Measurements from ENCODE around the gene SFI1.

The SFI1 gene

GRCh38 chr22:31630331-31631329 is 134.3 kb downstream of the SFI1 start:
- peak; percentile 57 to 85 (median 72) for DNase-seq (ENCODE audit: low read depth in 4 of 4, low spot score in 1 of 4)

- DNase-seq (ENCODE audit: low read depth in 4 of 4, low spot score in 1 of 4), result no peak
Measured at GRCh38 chr22:31631436-31631835, 135.1 kb downstream of the SFI1 start.

GRCh38 chr22:31635638-31636306 is 139.4 kb downstream of the SFI1 start:
- no peak for DNase-seq (ENCODE audit: low read depth in 4 of 4, low spot score in 1 of 4)

GRCh38 chr22:31637447-31637890 is 141.1 kb downstream of the SFI1 start:
- DNase-seq (ENCODE audit: low read depth in 4 of 4, low spot score in 1 of 4), result no peak

- no peak for DNase-seq (ENCODE audit: low read depth in 4 of 4, low spot score in 1 of 4)
Measured at GRCh38 chr22:31637891-31638618, 141.7 kb downstream of the SFI1 start.

- DNase-seq (ENCODE audit: low read depth in 4 of 4, low spot score in 1 of 4), result no peak
Measured at GRCh38 chr22:31639436-31640039, 143.2 kb downstream of the SFI1 start.

DNA sequence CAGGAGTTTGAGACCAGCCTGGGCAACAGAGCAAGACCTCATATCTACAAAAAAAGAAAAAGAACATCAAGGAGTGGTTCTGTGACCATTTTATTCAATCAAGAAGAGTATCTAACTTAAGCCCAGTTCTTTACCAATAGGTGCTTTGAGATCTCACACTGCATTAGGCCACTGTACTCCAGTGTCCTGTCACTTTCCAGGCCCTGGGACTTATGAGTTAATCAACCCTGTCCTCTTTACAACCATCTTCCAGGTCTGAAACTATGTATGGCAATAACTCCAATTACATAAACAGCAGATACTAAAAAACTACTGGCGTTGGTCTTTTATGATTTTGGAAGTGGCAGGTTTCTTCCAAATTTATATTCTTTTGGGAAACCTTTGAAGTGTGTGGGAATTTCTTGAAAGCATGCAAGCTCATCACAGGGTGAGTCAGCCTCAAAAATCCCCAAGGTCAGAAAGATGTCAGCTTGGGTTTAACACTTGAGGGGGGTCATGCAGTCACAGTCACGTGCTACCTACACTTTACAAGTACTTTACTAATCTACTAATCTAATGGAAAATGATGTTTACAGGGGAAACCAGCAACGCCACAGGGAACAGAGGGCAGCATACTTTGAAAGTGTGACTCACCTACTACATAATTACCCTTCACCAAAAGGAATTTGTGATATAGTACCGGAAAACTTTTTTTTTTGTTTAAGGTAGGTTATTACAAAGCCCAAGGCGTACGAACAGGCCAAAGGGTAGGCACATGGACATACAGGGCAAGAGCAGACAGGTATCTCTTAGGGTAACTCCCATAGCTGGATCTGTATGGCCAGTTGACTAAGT is 150.1 kb downstream of the SFI1 start:
- peak in 3 of 4 experiments; percentile 26 to 28 (median 28) for DNase-seq (ENCODE audit: low read depth in 4 of 4, low spot score in 1 of 4)

GRCh38 chr22:31647066-31647465 is 150.7 kb downstream of the SFI1 start:
- DNase-seq (ENCODE audit: low read depth in 4 of 4, low spot score in 1 of 4), result no peak

GRCh38 chr22:31647523-31648320 is 151.4 kb downstream of the SFI1 start:
- DNase-seq (ENCODE audit: low read depth in 4 of 4, low spot score in 1 of 4), result no peak

DNA sequence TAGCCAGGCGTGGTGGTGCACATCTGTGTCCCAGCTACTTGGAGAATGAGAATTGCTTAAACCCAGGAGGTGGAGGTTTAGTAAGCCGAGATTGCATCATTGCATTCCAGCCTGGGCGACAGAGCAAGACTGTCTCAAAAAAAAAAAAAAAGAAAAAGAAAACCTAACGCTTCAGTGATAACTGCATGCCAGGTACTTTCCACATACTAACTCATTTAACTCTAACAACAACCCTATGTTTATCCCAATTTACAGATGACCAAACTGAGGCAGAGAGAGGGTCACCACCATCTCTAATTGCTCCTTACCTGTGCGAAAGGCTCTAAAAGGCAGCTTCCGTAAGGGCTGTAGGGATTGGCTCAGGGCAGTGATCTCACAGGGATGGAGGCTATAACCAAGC is 154.1 kb downstream of the SFI1 start:
- DNase-seq (ENCODE audit: low read depth in 4 of 4, low spot score in 1 of 4), result no peak

DNA sequence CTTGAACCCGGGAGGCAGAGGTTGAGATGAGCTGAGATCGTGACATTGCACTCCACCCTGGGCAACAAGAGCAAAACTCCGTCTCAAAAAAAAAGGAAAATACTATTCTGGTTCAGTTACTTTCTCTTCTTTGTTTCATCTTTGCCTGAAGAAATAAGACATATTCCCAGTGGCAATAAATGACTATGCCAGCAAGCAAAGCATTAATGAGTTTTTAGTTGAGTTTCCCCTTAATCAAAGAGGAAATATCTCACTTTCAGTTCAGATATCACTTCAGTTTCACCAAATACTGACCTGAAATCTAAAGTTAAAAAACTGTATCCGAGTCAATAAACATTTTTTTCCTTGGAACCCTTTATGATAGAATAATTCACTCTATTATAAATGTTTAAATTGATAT is 155.3 kb downstream of the SFI1 start:
- DNase-seq (ENCODE audit: low read depth in 4 of 4, low spot score in 1 of 4), result no peak

DNA sequence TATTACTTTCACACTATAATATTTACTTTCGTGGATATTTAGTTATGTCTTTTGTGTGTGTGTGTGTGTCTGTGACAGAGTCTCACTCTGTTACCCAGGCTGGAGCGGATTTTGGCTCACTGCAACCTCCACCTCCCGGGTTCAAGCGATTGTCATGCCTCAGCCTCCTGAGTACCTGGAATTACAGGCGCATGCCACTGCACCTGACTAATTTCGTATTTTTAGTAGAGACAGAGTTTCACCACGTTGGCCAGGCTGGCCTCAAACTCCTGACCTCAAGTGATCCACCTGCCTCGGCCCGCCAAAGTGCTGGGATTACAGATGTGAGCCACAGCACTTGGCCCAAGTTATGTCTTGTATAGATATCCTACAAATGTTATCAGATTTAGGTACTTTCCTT is 155.8 kb downstream of the SFI1 start:
- no peak for DNase-seq (ENCODE audit: low read depth in 4 of 4, low spot score in 1 of 4)

DNA sequence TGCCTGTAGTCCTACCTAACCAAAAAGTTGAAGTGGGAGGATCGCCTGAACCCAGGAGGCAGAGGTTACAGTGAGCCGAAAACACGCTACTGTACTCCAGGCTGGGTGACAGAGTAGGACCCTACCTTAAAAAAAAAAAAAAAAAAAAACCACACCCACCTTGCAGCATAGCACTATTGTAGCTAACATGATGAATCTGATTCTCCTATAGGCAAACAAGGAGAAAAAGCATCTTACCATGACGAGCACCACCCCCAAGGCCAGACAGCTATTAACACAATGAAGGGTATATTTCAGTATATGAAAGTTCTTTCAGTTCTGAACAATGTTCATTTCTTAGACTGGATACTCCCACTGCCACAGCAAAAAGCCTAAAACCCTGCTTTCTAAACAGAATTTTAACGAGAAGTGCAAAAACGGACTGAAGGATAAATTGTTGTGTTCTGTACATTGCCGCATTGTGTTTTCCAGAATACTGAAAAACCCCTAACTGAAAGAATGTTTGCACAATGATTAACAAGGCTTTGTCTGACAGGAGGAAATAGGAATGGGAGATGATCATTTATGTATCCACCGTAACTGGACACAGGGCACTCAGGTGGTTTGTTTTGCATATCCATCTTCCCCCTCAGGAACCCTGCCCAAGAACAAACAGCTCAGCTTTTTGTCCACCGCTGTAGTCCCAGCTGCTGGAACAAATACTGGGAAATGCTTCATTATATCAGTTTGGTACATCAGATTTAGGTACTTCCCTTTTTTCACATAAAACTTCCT is 156.8 kb downstream of the SFI1 start:
- DNase-seq (ENCODE audit: low read depth in 4 of 4, low spot score in 1 of 4), result no peak

DNA sequence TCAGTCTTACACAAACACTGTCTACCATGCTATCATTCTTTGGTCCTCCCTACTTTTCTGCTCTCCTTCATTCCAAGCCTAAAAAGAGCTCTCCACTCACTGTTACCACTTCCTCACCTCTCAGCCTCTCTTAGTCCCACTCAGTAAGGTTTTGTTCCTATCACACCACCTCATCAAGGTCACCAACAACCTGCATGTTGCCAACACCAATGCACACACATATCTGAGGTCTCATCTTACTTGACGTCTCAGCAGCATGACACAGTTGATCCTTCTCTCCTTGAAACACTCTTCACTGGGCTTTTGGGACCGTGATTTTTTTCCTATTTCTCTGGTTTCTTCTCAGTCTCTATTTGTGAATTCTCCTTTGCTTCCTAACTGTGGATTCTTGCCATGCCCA is 157.6 kb downstream of the SFI1 start:
- no peak for DNase-seq (ENCODE audit: low read depth in 4 of 4, low spot score in 1 of 4)

GRCh38 chr22:31654408-31654807 is 158.1 kb downstream of the SFI1 start:
- no peak for DNase-seq (ENCODE audit: low read depth in 4 of 4, low spot score in 1 of 4)

DNA sequence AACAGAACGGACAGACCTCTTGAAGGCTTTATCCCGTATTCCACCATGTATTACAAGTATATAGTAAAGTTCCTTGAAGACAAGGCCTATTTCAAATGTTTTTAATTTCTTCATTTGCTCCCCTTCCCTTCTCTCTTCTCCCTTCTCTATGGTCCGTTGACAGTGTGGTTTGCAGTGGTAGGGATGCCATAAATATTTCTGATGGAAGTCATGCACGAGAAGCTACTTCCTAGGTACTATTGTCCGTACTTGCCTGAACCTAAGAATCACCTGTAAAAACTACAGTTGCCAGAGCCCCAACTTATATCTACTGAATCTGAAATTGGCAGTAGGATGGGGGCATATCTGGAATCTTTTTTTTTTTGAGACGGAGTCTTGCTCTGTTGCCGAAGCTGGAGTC is 162.9 kb downstream of the SFI1 start:
- no peak for DNase-seq (ENCODE audit: low read depth in 4 of 4, low spot score in 1 of 4)

DNA sequence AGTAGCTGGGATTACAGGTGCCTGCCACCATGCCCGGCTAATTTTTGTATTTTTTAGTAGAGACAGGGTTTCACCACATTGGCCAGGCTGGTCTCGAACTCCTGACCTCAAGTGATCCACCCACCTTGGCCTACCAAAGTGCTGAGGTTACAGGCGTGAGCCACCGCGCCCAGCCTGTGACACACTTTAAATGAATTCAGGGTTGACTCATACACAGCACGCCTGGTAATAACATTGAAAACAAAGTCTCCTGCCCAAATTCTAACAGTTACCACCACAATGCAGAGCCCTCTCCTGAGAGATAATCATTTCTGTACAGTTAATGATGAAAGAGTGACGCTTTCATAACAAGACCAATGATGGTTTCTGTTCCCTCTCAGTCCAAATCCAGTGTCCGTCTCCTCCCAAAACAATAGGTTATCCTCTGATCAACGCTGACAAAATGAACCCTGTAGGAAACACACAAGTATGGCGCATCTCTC is 164.6 kb downstream of the SFI1 start:
- DNase-seq (ENCODE audit: low read depth in 4 of 4, low spot score in 1 of 4), result peak in 2 of 4 experiments; percentile 14 to 45

DNA sequence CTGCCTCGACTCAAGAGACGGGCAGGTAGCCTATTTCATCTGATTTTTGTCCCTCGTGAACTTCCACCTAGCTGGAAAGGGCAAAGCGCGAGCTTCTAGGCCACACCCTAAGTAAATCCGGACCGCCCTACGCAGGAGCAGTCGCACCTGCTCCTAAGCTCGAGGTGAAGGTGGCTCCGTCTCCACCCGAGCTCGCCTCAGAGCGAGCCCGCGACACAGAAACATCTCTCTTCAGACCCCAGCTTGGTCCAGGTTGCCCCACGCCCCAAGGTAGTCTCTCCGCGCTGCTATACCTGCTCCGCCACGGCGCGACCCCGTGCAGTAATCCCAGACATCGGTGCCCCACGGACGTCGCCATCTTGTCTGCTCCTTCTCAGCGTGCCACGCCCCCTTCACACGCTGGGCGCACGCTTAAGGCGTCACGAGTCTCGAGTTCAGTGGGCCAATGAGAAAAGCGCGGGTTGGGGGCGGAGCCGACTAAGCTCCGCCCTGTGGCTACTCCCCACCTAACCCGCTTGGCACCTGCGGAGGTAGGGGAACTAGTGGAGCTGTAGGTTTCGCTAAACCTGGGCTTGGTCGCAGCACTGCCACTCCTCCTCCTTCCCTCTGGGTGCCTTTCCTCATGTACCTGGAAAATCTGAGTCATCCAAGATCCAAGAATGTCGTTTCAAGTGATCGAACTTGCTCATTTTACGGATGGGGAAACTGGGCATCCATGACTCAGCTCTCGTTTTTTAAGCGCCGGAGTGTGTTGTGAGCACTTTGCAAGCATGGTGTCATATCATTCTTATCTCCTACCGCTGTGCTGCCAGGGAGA is 165.7 kb downstream of the SFI1 start, which contains the start of gene PISD:
Gene PISD, minus strand, starts transcription at position 365 of the 817 bp plus-strand sequence. Its CDS starts 7 bp downstream, at position 358.
- peak; percentile 90 to 95 (median 94) for DNase-seq (ENCODE audit: low read depth in 4 of 4, low spot score in 1 of 4)
